DOHH2 (cell line): ENCODE data around the gene ANP32E.
"Not testable (repeated sequence)": the region's sequence is repeated elsewhere in the genome, so short reads cannot be mapped to it uniquely, and the experiment has no call there.

ENCODE experiments used
- H3F3A ChIP-seq: fragments of 200-600 bp; sonication (generic), shearing (Covaris generic); 2 replicates; pipeline ENCODE4 v1.6.0; 2016; ENCODE audit warnings: antibody characterized with exemption, mild to moderate bottlenecking; ENCODE audit not compliant: control insufficient read depth, insufficient read depth
- H3K27ac ChIP-seq: fragments of 200-600 bp; sonication (generic); 2 replicates; pipeline ENCODE4 v1.5.1; 2014; ENCODE audit warnings: low read depth, mild to moderate bottlenecking, low read length, moderate library complexity
- H3K27me3 ChIP-seq: fragments of 200-600 bp; sonication (generic); 2 replicates; pipeline ENCODE4 v1.6.1; 2014; ENCODE audit warnings: mild to moderate bottlenecking, low read length, mixed read lengths; ENCODE audit not compliant: control insufficient read depth
- H3K36me3 ChIP-seq: fragments of 200-600 bp; sonication (generic); 2 replicates; pipeline ENCODE4 v1.6.1; 2014; ENCODE audit warnings: mild to moderate bottlenecking, low read length, moderate library complexity, mixed read lengths; ENCODE audit not compliant: control insufficient read depth
- H3K4me1 ChIP-seq: fragments of 200-600 bp; sonication (generic); 2 replicates; pipeline ENCODE4 v1.6.1; 2014; ENCODE audit warnings: mild to moderate bottlenecking, low read length, mixed read lengths; ENCODE audit not compliant: control insufficient read depth
- H3K4me2 ChIP-seq: fragments of 200-600 bp; sonication (generic); 2 replicates; pipeline ENCODE4 v1.6.0; 2014; ENCODE audit warnings: mild to moderate bottlenecking, low read length, moderate library complexity
- H3K4me3 ChIP-seq: fragments of 200-600 bp; sonication (generic); 2 replicates; pipeline ENCODE4 v1.5.1; 2014; ENCODE audit warnings: mild to moderate bottlenecking, low read length, mixed read lengths
- H3K79me2 ChIP-seq: fragments of 200-600 bp; sonication (generic); 2 replicates; pipeline ENCODE4 v1.6.1; 2014; ENCODE audit warnings: mild to moderate bottlenecking, low read length, mixed read lengths; ENCODE audit not compliant: control insufficient read depth
- H3K9me2 ChIP-seq: fragments of 200-600 bp; sonication (generic); replicated peaks from 2 replicates; pipeline ENCODE4 v1.6.1; 2014; ENCODE audit warnings: mild to moderate bottlenecking, low read length, mixed read lengths; ENCODE audit not compliant: control insufficient read depth
- H3K9me3 ChIP-seq: fragments of 200-600 bp; sonication (generic); 2 replicates; pipeline ENCODE4 v1.6.1; 2014; ENCODE audit warnings: antibody characterized with exemption, low read length, mixed read lengths; ENCODE audit not compliant: control insufficient read depth, insufficient read depth
- H4K20me1 ChIP-seq: fragments of 200-600 bp; sonication (generic); 2 replicates; pipeline ENCODE4 v1.6.0; 2014; ENCODE audit warnings: low read depth, mild to moderate bottlenecking, antibody characterized with exemption, low read length, moderate library complexity; ENCODE audit not compliant: control insufficient read depth, insufficient read depth
- CTCF ChIP-seq: fragments of 200-600 bp; sonication (generic); IDR thresholded peaks from one replicate; pipeline ENCODE4 v1.5.1; 2014; ENCODE audit warnings: antibody characterized with exemption, mild to moderate bottlenecking, low read depth, low read length; ENCODE audit not compliant: poor library complexity, severe bottlenecking
- EZH2phosphoT487 ChIP-seq: fragments of 200-600 bp; sonication (generic); IDR thresholded peaks from 2 replicates; pipeline ENCODE4 v1.6.1; 2017; ENCODE audit warnings: borderline replicate concordance, mild to moderate bottlenecking, antibody characterized with exemption, low read length, moderate library complexity, mixed read lengths

The ANP32E gene

GRCh38 chr1:150221552-150221951 lies 14.4 kb downstream of the ANP32E start:
- H3K27me3 ChIP-seq, result no peaks in the 10 kb centered on the region
- H3K36me3 ChIP-seq, result peaks cover 60% of the 10 kb centered on the region
- no peak overlapping the region for H3K4me3 ChIP-seq
- no peaks in the 10 kb centered on the region for H3K9me2 ChIP-seq
- H4K20me1 ChIP-seq, result 0 out of 2 replicates have a peak, but pooled peaks cover 5% of the 10 kb centered on the region
- peaks cover 4% of the 10 kb centered on the region for H3K79me2 ChIP-seq
- no peaks in the 10 kb centered on the region for H3K9me3 ChIP-seq
- no peak overlapping the region for H3K27ac ChIP-seq
- TF ChIP-seq CTCF (peak; percentile 53), EZH2phosphoT487 (no peak)
- H3K4me1 ChIP-seq, result peaks cover 10% of the 10 kb centered on the region
- no peak overlapping the region for H3K4me2 ChIP-seq
- H3F3A ChIP-seq, result peaks cover 32% of the 10 kb centered on the region

GRCh38 chr1:150215855-150216254 lies 20.1 kb downstream of the ANP32E start:
- peaks cover 36% of the 10 kb centered on the region for H3F3A ChIP-seq
- H3K9me3 ChIP-seq, H3K79me2 ChIP-seq, H3K4me3 ChIP-seq, H3K27me3 ChIP-seq, H4K20me1 ChIP-seq, H3K4me2 ChIP-seq, H3K27ac ChIP-seq, H3K9me2 ChIP-seq: not testable (repeated sequence)
- H3K36me3 ChIP-seq, result peaks cover 20% of the 10 kb centered on the region
- peaks cover 12% of the 10 kb centered on the region for H3K4me1 ChIP-seq

- peak overlapping the region; percentile 59 for H3K4me3 ChIP-seq
- not testable (repeated sequence) for H3K9me2 ChIP-seq, H3K27me3 ChIP-seq, H3K9me3 ChIP-seq, H3K79me2 ChIP-seq, H4K20me1 ChIP-seq, H3K36me3 ChIP-seq
- H3F3A ChIP-seq, result peaks cover 29% of the 10 kb centered on the region
- peak overlapping the region; percentile 59 for H3K4me2 ChIP-seq
- peaks cover 12% of the 10 kb centered on the region for H3K4me1 ChIP-seq
- peak overlapping the region; percentile 50 for H3K27ac ChIP-seq
Observed at GRCh38 chr1:150214099-150214756, 21.7 kb downstream of the ANP32E start.

- Histone ChIP-seq H3K9me2 (no peaks in the 10 kb centered on the region), H3K4me1 (peaks cover 12% of the 10 kb centered on the region), H3K36me3 (no peaks in the 10 kb centered on the region; the same call in 1 of the 2 replicates), H3K9me3 (no peaks in the 10 kb centered on the region), H3K27ac (peak overlapping the region; percentile 50), H3K4me2 (peak overlapping the region; percentile 59), H3F3A (peaks cover 22% of the 10 kb centered on the region), H3K27me3 (no peaks in the 10 kb centered on the region), H3K79me2 (no peaks in the 10 kb centered on the region), H3K4me3 (peak overlapping the region; percentile 59), H4K20me1 (no peaks in the 10 kb centered on the region)
- TF ChIP-seq EZH2phosphoT487 (no peak), CTCF (peak; percentile 49)
Observed at GRCh38 chr1:150213170-150214098, 22.5 kb downstream of the ANP32E start.
